Parathyroid adenoma (tissue), 2 donors: ENCODE data around the gene CALML3.

Source experiments
- H2AFZ ChIP-seq: fragments of 300-600 bp; sonication (generic); one replicate; pipeline ENCODE4 v1.7.0; 2017; ENCODE audit warnings: antibody characterized with exemption, mild to moderate bottlenecking
- H3K27ac ChIP-seq: fragments of 300-600 bp; sonication (generic); one replicate; pipeline ENCODE4 v1.7.0; 2017
- H3K27me3 ChIP-seq: fragments of 300-600 bp; sonication (generic); one replicate; pipeline ENCODE4 v1.7.0; 2017; ENCODE audit warnings: low read length; ENCODE audit not compliant: control insufficient read depth, insufficient read depth
- H3K36me3 ChIP-seq: fragments of 300-600 bp; sonication (generic); one replicate; pipeline ENCODE4 v1.7.0; 2017; ENCODE audit warnings: low read length; ENCODE audit not compliant: control insufficient read depth, insufficient read depth
- H3K4me1 ChIP-seq: fragments of 300-600 bp; sonication (generic); one replicate; pipeline ENCODE4 v1.7.0; 2017; ENCODE audit warnings: control low read depth
- H3K4me2 ChIP-seq: fragments of 300-600 bp; sonication (generic); one replicate; pipeline ENCODE4 v1.7.0; 2017; ENCODE audit warnings: low read length
- H3K4me3 ChIP-seq: fragments of 300-600 bp; sonication (generic); one replicate; pipeline ENCODE4 v1.7.0; 2017; ENCODE audit warnings: low read depth, low read length
- H3K79me2 ChIP-seq: fragments of 300-600 bp; sonication (generic); one replicate; pipeline ENCODE4 v1.7.0; 2017; ENCODE audit warnings: control low read depth
- H3K9ac ChIP-seq: fragments of 300-600 bp; sonication (generic); one replicate; pipeline ENCODE4 v1.7.0; 2017; ENCODE audit warnings: mild to moderate bottlenecking
- H3K9me3 ChIP-seq: fragments of 300-600 bp; sonication (generic); one replicate; pipeline ENCODE4 v1.7.0; 2017; ENCODE audit warnings: low read length; ENCODE audit not compliant: control insufficient read depth
- CTCF ChIP-seq: fragments of 300-600 bp; sonication (generic); IDR thresholded peaks from one replicate; pipeline ENCODE4 v1.7.0; 2017; ENCODE audit warnings: antibody characterized with exemption, mild to moderate bottlenecking
- donor health status: primary hyperparathyroidism.

The CALML3 gene

GRCh38 chr10:5563991-5564536 is 39.3 kb downstream of the CALML3 start:
- no peak overlapping the region for H3K9ac ChIP-seq
- H3K9me3 ChIP-seq = no peaks in the 10 kb centered on the region
- no peaks in the 10 kb centered on the region for H3K27me3 ChIP-seq
- H2AFZ ChIP-seq = no peak overlapping the region
- no peaks in the 10 kb centered on the region for H3K79me2 ChIP-seq
- TF ChIP-seq CTCF = no peak
- no peak overlapping the region for H3K4me2 ChIP-seq
- no peak overlapping the region for H3K4me3 ChIP-seq
- no peaks in the 10 kb centered on the region for H3K4me1 ChIP-seq
- H3K36me3 ChIP-seq = no peaks in the 10 kb centered on the region
- H3K27ac ChIP-seq = no peak overlapping the region

- H3K4me1 ChIP-seq = no peaks in the 10 kb centered on the region
- no peak overlapping the region for H3K4me2 ChIP-seq
- no peak for TF ChIP-seq CTCF
- no peak overlapping the region for H3K27ac ChIP-seq
- no peaks in the 10 kb centered on the region for H3K36me3 ChIP-seq
- H2AFZ ChIP-seq = no peak overlapping the region
- H3K27me3 ChIP-seq = no peaks in the 10 kb centered on the region
- no peaks in the 10 kb centered on the region for H3K9me3 ChIP-seq
- H3K79me2 ChIP-seq = no peaks in the 10 kb centered on the region
- H3K9ac ChIP-seq = no peak overlapping the region
- H3K4me3 ChIP-seq = no peak overlapping the region
Observed at GRCh38 chr10:5564537-5565204, 39.9 kb downstream of the CALML3 start.

- Histone ChIP-seq H3K27ac (no peak overlapping the region), H2AFZ (no peak overlapping the region), H3K27me3 (no peaks in the 10 kb centered on the region), H3K4me2 (no peak overlapping the region), H3K79me2 (no peaks in the 10 kb centered on the region), H3K4me1 (no peaks in the 10 kb centered on the region), H3K9ac (no peak overlapping the region), H3K36me3 (no peaks in the 10 kb centered on the region), H3K4me3 (no peak overlapping the region), H3K9me3 (no peaks in the 10 kb centered on the region)
- TF ChIP-seq CTCF = no peak
Observed at GRCh38 chr10:5565205-5565545, 40.4 kb downstream of the CALML3 start.

GRCh38 chr10:5565671-5566581 is 41.2 kb downstream of the CALML3 start:
- no peaks in the 10 kb centered on the region for H3K27me3 ChIP-seq
- H3K36me3 ChIP-seq = no peaks in the 10 kb centered on the region
- H3K27ac ChIP-seq = no peak overlapping the region
- no peaks in the 10 kb centered on the region for H3K9me3 ChIP-seq
- no peaks in the 10 kb centered on the region for H3K4me1 ChIP-seq
- H3K4me2 ChIP-seq = no peak overlapping the region
- TF ChIP-seq CTCF = no peak
- no peak overlapping the region for H2AFZ ChIP-seq
- H3K4me3 ChIP-seq = no peak overlapping the region
- no peak overlapping the region for H3K9ac ChIP-seq
- no peaks in the 10 kb centered on the region for H3K79me2 ChIP-seq
